GM19452 (cell line): Measurements from ENCODE around the gene NAALAD2.
"Not testable (repeated sequence)": the region's sequence is repeated elsewhere in the genome, so short reads cannot be mapped to it uniquely, and the experiment has no call there.

Experiments used
- ATAC-seq: cut with Tn5 transposase; IDR thresholded peaks from one replicate; pipeline ENCODE4 v1.9.1; 2021; ENCODE audit not compliant: unreplicated experiment

Gene NAALAD2

GRCh38 chr11:90134478-90135003, at the start of gene NAALAD2:
Gene NAALAD2 (plus strand): TSS chr11:90134663. CDS start chr11:90134759, 96 bp downstream.
- ATAC-seq: peak; percentile 89

GRCh38 chr11:90085650-90086049, 48.8 kb upstream of the NAALAD2 start, which contains the start of gene UBTFL1:
Gene UBTFL1 (plus strand): TSS chr11:90085950. CDS start chr11:90085950, 0 bp downstream.
- ATAC-seq: not testable (repeated sequence)

GRCh38 chr11:90088731-90089130, 45.7 kb upstream of the NAALAD2 start:
- not testable (repeated sequence) for ATAC-seq

DNA sequence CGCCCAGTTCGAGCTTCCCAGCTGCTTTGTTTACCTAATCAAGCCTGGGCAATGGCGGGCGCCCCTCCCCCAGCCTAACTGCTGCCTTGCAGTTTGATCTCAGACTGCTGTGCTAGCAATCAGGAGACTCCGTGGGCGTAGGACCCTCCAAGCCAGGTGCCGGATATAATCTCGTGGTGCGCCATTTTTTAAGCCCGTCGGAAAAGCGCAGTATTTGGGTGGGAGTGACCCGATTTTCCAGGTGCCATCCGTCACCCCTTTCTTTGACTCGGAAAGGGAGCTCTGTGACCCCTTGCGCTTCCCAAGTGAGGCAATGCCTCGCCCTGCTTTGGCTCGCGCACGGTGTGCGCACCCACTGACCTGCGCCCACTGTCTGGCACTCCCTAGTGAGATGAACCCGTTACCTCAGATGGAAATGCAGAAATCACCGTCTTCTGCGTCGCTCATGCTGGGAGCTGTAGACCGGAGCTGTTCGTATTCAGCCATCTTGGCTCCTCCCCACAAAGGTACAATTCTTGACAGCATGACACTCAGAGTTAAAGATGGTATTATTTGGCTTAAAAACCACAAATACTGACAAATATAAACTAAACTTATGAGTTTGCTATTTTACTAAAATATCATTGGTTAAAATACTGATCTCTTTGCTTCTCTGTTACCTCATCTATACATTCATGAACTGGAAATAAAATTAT, 39.1 kb upstream of the NAALAD2 start:
- ATAC-seq: not testable (repeated sequence)

GRCh38 chr11:90098261-90098660, 36.2 kb upstream of the NAALAD2 start:
- ATAC-seq: not testable (repeated sequence)

DNA sequence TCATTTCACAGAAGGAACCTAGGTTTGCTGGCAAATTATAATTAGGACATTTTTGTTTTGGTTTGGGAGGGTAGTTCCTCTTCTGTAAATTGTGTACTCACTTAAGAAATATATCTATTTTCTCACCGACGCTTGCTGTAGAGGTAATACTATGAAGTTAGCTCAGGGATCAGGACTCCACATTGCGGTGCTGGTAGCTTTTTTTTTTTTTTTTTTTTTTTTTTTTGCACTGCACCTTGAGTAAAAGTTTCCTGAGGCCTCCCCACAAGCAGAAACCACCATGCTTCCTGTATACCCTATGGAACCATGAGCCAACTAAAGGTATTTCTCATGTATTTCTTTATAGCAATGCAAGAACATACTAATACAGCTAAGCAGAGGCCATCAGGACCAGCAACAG, 34.0 kb upstream of the NAALAD2 start:
- ATAC-seq: no peak

DNA sequence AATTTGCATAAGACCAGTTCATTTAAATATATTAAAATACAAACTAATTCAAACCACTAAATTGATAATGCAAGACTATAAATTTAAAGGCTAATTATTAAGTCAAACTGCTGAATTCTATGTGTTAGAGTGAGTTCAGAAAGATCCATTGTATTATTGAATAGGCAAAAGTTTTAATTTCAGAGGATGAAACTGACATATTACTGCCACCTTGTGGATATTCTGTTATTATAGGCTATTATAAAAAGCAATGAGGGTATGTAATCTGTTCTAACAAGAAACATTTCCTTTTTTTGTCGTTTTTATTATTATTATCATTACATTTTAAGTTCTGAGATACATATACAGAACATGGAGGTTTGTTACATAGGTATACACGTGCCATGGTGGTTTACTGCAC, 20.9 kb upstream of the NAALAD2 start:
- ATAC-seq: no peak

GRCh38 chr11:90120191-90120590, 14.3 kb upstream of the NAALAD2 start:
- ATAC-seq: no peak

GRCh38 chr11:90124371-90124770, 10.1 kb upstream of the NAALAD2 start:
- ATAC-seq: no peak

DNA sequence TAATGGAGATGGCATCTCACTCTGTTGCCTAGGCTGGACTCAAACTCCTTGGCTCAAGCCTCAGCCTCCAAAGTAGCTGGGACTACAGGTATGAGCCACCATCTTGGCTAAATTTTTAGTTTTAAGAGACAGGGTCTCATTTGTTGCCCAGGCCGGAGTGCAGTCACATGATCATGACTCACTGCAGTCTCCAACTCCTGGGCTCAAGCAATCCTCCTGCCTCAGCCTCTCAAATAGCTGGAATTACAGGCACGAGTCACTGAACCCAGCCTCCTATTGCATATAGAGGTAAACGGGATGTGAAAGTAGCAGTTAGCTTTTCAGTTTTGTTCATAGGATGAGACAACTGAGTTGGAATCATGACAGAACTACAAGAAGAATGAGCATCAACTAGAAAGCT, 9.5 kb upstream of the NAALAD2 start:
- ATAC-seq: no peak

GRCh38 chr11:90133560-90134477, 644 bp upstream of the NAALAD2 start:
- ATAC-seq: no peak

DNA sequence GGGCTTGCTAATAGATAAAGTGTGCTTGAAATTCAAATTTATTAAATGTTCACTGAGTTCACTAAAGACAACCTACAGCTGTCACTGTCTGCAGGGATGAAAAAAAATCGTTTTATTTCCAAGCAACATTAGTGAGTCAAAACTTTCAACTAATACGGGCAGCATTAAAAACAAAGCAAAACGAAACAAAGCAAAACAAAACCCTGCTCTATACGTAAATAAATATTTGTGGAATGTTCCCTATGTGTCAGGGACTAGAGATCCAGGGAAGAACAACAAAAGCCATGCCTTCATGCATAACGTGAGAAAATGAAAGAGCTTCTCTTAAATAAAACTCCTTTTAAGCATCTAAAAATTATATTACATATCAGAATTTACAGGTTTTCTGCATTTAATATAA, 553 bp downstream of the NAALAD2 start:
- peak; percentile 6 for ATAC-seq

GRCh38 chr11:90148900-90149299, 14.4 kb downstream of the NAALAD2 start:
- no peak for ATAC-seq

- not testable (repeated sequence) for ATAC-seq
Observed at GRCh38 chr11:90166982-90167573, 32.6 kb downstream of the NAALAD2 start.

GRCh38 chr11:90167704-90168103, 33.2 kb downstream of the NAALAD2 start:
- not testable (repeated sequence) for ATAC-seq

GRCh38 chr11:90168571-90168970, 34.1 kb downstream of the NAALAD2 start:
- ATAC-seq: no peak

DNA sequence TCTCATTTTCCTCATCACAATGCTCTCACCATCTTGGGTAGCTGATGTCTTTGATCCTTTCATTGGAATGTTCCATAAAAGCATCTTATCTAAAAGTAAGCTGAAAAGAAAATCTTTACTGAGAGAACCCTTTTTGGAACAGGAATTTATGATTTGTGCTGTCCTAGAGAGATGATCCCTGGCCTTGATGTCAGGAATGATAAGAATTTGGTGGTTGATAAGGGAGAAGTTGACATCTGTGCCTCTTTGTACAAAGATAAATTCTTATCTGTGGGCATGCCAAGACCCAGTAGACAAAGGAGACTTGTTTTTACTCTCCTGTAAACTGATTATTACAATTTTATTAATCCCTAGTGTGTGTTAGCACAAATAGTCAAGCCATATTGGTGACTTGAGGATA, 36.9 kb downstream of the NAALAD2 start:
- ATAC-seq: no peak

- no peak for ATAC-seq
Observed at GRCh38 chr11:90176069-90176468, 41.6 kb downstream of the NAALAD2 start.

DNA sequence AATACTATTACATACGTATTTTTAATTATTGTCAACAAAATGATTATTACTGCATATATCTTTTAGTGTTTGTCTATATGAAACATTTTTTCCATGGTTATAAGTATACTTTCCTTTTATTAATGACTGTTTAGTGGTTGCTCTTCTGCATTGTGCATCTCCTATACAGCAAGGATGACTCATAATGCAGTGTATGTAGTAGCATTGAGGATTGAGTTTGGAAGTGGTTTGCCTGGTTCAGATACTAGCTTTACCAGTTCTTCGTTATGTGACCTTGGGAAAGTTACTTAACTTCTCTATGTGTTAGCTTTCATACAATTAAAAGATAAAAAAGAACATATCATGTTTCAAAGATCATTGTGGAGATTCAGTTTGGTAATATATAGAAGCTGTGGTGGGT, 44.3 kb downstream of the NAALAD2 start:
- ATAC-seq: no peak

GRCh38 chr11:90179923-90180322, 45.5 kb downstream of the NAALAD2 start:
- ATAC-seq: no peak

DNA sequence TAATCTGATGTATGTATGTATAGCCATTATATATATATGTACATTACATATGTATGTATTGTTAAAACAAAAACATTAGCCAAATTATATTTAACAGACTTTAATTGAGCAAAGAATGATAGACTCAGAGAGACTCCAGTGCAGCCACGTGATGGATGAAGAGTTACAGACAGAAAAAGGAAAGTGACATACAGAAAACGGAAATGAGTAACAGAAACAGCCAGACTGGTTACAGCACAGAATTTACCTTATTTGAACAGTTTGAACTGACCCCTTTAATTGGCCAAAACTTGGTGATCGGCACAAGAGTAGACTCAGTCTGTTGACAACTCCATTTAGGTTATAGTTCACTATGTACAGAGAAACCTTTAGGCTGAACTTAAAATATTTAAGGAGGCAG, 53.4 kb downstream of the NAALAD2 start:
- no peak for ATAC-seq
